ENCODE results near the gene CYTH4.

CYTH4 gene

DNA sequence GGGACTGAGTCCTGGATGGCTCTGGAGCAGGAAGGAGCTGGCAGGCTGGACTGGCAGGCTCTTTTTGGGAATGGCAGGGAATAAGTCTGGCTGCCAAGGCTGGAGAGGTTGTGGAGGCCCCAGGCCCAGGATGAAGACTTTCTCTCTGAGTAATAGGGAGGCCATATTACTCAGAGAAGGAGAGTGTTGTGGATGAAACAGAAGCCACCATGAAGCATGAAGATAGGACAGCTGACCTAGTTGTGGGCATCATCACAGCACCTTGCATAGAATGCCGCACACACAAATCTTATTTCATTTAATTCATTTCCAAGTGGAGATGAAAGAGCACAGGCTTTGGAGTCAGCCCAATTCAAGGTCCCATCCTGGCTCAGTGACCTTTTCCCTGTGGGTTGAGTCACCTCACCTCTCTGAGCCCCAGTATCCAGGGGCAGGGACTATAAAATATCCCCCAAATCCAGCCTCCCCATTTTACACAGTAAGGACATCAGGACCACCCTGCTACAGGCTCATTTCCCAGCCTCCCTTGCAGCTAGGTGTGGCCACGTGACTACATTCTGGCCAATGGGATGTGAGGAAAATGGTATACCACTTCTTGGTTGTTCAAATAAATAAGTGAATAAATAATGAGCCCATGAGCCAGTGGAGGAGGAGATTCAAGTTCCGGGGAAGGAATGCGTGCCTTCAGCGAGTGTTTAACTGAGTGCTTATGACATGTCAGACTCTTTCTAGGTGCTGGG is 9.4 kb downstream of the CYTH4 start:
- no peak for DNase-seq (ENCODE audit: low read depth)

DNA sequence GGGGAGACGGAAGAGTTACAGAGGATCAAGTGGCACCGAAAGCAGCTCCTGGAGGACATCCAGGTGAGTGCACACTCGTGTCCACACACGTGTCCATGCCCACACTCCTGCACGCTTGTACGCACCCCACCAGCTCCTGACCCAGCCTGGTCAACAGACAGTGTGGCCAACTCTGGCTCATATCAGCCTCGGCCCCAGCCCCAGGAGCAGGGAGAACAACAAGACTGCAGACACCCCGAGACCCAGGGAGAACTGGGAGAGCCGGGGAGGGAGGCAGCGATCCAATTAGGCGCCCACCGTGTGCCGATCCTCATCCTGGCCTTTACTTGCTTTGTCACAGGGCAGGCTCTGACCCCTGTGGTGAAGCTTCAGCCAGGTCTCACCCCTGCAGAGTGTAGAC is 10.3 kb downstream of the CYTH4 start:
- DNase-seq (ENCODE audit: low read depth) = no peak

- no peak for DNase-seq (ENCODE audit: low read depth)
These were observed 10.9 kb downstream of the CYTH4 start for GRCh38 chr22:37293172-37293571.

DNA sequence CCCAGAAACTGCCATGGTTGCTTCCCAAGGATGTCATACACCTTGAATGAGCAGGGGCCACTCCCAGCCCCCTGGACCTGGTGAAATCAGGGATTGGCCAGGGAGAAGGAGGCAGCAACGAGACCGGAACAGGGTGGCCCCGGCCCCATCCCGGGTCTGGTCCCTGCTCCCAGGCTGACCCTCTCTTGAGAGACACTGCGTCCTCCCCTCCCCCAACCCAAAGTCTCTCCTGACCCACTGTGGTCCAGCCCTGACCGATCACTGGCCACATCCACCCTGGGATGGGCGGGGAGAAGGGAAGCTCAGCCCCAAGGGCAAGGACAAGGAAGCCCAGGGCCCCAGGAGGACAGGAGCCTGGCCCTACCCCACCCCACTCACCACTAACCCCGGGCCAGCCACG is 12.4 kb downstream of the CYTH4 start:
- no peak for DNase-seq (ENCODE audit: low read depth)

DNA sequence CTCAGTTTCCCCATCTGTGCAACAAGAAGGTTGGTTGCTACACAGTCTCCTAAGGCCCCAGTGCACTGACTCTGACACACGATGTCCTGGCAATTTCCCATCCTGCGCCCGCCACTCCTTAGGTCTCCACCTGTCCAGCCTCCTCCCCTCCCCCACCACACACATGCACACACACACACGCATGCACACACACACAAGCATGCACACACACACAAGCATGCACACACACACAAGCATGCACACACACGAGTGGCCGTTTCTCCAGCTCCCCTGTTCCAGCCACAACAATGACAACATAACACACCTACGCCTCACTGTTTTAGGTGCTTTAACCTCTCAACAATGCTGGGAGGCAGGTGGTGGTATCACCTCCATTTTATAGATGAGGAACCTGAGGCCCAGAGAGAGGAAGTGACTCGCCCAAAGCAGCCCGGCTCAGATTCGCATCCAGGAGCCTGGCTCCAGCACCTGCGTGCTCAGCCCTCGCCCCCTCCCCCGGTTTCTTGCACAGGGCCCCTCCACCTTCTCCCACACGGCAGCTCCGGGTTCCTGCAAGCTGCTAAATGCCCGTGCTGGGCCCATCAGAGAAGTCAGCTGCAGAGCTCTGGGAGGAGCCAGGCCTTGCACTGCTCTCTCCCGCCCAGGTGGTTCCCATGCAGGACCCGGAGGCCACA is 13.0 kb downstream of the CYTH4 start:
- no peak for DNase-seq (ENCODE audit: low read depth)

GRCh38 chr22:37295946-37296345 is 13.6 kb downstream of the CYTH4 start:
- DNase-seq (ENCODE audit: low read depth) = no peak

GRCh38 chr22:37298748-37299495 is 16.6 kb downstream of the CYTH4 start:
- DNase-seq (ENCODE audit: low read depth) = no peak

DNA sequence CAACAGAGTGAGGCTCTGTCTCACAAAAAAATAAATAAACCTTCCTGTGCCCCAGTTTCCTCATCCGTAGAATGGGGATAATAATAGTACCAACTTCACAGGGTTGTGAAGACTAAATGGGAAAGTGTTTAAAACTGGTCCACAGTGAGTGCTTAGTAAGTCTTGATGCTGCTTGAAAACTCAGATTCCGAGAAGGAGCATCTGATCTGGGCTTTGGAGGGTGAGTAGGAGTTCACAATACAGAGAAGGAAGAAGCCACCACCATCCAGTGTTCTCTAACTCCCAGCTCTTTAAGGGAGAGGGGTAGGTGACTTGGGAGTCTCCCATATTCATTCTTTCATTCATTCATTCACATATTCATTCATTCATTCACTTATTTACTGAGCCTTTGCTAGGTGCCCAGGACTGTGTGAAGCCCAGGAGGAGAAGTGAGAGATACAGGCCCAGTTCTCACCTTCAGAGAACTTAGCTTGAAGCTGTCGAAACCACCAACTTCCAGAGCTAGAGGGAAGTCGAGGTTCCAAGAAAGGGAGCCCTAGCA is 17.7 kb downstream of the CYTH4 start:
- no peak for DNase-seq (ENCODE audit: low read depth)

DNA sequence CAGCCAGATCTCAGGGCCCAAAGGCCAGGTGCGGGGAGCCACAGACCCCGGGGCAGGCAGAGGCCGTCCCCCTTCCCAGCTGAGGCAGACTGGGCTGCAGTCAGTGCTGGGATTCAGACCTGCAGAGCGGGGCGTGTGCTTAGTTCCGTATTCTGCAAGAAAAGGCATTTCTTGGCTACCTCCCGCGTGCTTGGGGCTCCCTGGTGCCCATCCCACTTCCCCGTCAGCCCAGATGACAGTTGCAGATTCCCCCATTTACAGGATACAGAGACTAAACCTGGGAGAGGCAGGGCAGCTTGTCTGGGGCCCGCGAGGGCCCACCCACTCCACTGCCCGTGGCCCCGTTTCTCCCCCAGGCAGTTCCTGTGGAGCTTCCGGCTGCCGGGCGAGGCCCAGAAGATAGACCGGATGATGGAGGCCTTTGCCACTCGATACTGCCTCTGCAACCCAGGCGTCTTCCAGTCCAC is 18.3 kb downstream of the CYTH4 start:
- DNase-seq (ENCODE audit: low read depth) = peak; percentile 25

GRCh38 chr22:37301144-37301830 is 19.0 kb downstream of the CYTH4 start:
- no peak for DNase-seq (ENCODE audit: low read depth)

DNA sequence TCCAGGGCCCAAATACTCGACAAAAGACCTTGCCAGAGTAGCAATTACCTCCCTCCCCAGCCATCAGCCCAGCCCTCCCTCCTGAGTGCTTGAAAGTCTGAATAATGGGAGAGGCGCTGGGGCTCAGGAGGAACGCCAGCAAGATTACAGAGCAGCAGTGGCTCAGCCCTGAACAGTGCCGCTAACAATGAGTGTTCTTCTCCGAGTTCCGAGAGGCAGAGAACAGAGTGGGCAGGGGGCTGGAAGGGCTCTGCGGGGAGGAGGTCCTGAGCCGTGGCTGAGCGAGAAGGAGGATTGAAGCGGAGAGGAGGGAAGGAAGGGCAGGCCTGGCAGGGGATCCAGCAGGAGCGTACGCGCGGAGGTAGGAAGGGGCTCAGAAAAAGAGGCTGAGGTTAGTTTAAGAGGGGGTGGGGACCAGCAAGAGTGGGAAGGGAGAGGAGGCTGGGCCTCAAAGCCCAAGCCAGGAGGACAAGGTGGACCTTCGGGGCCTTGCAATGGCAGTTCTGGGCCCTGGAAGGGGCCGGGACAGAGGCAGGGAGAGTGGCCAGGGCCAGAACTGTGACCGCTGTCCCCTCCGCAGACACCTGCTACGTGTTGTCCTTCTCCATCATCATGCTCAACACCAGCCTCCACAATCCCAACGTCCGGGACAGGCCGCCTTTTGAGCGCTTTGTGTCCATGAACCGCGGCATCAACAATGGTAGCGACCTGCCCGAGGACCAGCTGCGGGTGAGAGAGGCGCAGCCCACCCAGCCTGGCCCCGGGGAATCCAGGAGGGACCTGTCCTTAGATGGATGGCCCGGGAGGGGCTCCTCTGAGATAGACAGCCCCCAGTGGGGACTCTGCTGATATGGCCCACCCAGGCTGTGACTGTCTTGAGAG is 20.6 kb downstream of the CYTH4 start:
- DNase-seq (ENCODE audit: low read depth) = no peak

DNA sequence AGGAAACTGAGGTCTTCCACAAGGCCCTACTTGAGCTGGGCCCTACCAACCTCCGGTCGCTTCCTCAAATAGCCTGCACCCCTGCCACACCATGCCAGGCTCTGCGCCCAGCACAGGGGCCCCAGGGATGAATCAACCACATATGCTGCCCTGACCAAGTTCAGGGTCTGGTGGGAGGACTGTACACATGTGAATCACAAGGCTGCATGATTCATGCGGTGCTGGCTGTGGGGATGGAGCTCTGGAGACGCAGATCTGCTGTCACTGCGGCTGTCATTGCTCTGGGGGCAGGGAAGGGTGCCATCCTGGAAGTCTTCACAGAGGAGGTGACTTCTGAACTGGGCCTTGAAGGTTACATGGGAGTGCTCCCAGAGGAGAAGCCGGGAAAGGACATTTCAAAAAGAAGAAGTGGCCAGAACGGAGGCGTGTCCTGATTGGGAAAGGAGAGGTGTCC is 21.5 kb downstream of the CYTH4 start:
- peak; percentile 59 for DNase-seq (ENCODE audit: low read depth)

DNA sequence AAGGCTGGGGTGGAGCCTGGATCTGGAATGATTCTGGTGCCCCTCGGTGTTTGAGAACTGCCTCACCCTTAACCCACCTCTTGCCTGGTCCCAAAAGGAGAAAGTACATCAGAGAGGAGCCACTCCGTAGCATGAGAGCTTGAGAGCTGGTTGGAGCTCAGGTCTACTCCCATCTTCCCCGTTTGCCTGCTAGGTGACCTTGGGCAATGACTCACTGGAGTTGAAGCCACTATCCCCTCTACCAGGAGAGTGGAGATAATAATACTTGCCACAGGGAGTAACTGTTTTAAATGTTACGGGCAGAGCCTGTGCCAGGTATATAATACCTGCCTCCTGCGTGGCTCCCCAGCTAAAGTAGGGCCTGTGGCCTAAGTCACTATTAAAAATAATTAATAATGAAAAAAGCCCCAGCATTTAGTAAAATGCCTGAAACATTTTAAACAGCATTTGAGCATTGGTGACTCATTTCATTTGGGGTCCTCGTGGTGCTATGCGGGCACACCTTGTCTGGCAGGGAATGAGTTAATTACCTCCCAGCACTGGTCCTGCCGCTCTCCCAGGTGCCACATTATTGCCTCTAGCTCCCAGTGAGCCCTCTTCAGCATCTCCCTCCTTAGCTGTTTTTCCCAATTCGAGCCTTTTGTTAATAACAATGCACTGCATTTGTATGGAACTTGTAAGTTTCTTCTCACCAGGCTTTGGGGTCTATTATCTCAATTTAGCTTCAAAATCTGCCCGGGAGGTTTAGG is 22.5 kb downstream of the CYTH4 start:
- no peak for DNase-seq (ENCODE audit: low read depth)

GRCh38 chr22:37305887-37306286 is 23.6 kb downstream of the CYTH4 start:
- no peak for DNase-seq (ENCODE audit: low read depth)

GRCh38 chr22:37306494-37306829 is 24.2 kb downstream of the CYTH4 start:
- DNase-seq (ENCODE audit: low read depth) = no peak

DNA sequence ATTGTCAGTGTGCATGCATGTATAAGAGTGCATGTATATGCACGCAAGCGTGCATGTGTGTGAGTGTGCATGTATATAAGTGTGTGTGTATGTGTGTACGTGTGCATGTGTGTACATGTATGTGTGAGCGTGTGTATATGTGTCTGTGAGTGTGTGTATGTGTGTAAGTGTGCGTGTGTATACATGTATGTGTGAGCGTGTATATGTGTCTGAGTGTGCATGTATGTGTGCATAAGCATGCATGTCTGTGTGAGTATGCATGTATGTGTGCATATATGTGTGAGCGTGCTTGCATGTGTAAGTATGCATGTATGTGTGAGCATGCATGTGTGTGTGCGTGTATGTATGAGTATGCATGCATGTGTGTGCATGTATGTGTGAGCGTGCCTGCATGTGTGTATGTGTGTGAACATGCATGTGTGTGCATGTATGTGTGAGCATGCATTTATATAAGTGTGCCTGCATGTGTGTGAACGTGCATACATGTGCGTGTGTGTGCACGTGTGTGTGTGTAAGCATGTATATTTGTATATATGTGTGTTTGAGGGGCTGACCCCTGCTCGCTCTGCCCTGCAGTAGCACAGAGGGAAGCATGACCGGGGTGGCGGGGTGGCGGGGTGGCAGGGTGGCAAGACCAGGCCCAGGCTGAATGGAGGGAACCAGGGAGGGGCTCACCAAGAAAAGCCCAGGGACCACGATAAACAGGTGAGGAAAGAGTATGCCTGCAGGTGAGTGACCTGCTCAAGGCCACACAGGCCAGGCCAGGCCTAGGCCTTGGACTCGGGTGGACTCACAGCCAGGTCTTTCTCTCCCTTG is 26.3 kb downstream of the CYTH4 start:
- no peak for DNase-seq (ENCODE audit: low read depth)

DNA sequence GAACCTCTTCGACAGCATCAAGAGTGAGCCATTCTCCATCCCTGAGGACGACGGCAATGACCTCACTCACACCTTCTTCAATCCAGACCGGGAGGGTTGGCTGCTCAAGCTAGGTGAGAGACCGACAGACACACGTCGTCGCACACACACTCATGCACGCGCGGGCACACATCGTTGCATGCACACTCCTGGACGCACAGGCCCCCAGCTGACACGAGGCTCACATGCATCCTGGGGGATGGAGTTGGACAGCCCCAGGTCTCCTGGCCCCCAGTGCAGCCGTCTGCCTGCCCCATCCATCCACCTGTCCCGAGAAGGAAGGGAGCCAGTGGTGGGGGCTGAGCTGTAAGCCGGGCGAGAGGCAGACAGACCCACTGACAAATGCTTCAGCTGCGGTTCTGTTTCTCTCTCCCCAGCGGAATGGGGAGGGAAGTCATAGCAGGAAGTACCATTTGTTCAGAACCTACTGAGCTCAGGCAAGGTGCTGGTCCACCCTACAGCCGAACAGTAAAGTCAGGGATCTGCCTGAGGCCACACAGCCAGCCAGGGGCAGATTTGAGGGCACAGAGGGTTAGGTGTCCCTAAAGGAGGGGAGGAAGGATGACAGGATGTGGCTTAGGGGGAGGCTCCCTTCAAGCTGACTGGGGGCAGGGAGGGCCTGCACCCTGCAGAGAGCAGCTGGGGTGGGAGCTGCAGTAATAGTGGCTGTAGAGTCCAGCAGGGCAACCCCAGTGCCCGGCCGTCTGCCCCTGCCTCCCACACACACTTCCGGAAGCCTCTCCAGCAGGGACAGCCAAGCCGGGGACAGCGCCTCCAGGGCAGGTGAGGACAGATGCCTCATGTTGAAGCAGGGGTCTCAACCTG is 27.1 kb downstream of the CYTH4 start:
- DNase-seq (ENCODE audit: low read depth) = no peak

DNA sequence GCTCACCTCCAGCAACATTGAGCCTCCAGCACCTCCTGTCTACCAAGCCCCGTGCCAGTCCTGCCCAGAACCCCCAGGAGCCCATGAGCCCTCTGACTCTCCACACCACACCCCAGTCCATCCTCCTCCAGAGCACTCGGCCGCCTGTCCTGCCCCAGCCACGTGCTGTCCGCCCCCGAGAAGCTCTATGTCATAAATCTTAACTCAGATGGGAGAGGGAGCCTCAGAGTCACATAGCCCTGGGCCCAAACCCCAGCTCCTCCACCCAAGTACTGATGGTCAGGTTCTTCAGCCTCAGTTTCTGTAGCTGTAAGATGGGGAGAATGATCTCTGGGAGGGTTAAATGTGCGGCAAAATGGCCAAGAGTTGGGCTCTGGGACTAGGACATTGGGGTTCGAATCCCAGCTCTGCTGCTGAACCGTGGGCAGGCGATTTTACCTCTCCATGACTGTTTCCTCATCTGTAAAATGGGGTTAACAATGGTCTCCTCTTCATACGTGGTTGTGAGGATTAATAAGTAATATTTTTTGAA is 27.8 kb downstream of the CYTH4 start:
- no peak for DNase-seq (ENCODE audit: low read depth)

All from activated T-helper 9 cell treated with anti-CD3 and anti-CD28 coated beads, Interleukin-2, amount 50 U/mL, for 16 hours (primary cell).